Measurements from ENCODE around the gene UTRN.

GRCh38 chr6:144285798-144286502 is 815 bp downstream of the UTRN start:
- TF ChIP-seq CTCF (IDR thresholded peaks at IDR 0.05): peak in 1 of 4 experiments; percentile 11
- TF ChIP-seq POLR2AphosphoS5 (IDR thresholded peaks at IDR 0.05): no peak
- TF ChIP-seq POLR2A (IDR thresholded peaks at IDR 0.05): peak in 1 of 2 donors; percentile 26
- TF ChIP-seq EP300 (IDR thresholded peaks at IDR 0.05): no peak
